ENCODE measurements around the gene CHST11. TPM values are rescaled to one million over a fixed set of nuclear protein-coding genes. Genes with fewer than 3 reads are reported as not detected.

CHST11 gene
- total RNA-seq, 1 experiment from 2014 or later = 6.7 TPM

DNA sequence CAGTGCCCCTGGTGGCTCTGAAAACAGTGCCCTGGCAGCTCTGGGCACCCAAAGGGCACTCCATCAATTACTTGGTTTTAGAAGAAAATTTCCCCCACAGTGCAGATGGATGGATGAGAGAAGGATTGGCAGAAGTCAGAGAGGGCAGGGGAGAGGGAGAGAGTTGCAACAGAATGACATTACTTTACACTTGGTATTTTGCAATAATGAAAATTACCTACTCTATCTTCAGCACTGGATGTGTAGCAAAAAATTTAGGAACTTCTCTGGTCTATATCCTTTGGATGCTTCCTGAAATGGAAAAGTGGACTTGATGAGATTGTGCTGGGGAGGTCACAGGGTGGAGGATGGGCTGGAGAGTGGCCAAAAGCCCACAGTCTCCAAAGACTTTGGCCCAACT, 193.2 kb downstream of the CHST11 start:
- Histone ChIP-seq H3K23me2 (ENCODE audit: insufficient read length, low read depth, low read length, poor library complexity, severe bottlenecking) (no peaks in the 10 kb centered on the region), H3K14ac (ENCODE audit: insufficient read depth, low read length) (no peak overlapping the region), H2BK120ac (ENCODE audit: low read depth, low read length, poor library complexity, severe bottlenecking) (no peak overlapping the region), H3K18ac (ENCODE audit: insufficient read length, low read depth, low read length) (no peak overlapping the region), H4K5ac (ENCODE audit: insufficient read length, low read depth, low read length) (no peak overlapping the region), H3K4me1 (ENCODE audit: insufficient read depth, low read length) (peaks cover 3% of the 10 kb centered on the region; the same call in 1 of the 2 replicates), H3K23ac (ENCODE audit: insufficient read length, low read depth, low read length) (no peak overlapping the region), H2BK5ac (ENCODE audit: insufficient read length, low read length) (no peak overlapping the region), H4K8ac (replicated peaks; ENCODE audit: insufficient read length, low read depth, low read length) (no peak overlapping the region), H2AFZ (ENCODE audit: low read length) (no peak overlapping the region), H3K9me3 (ENCODE audit: control insufficient read depth, low read depth, low read length) (no peaks in the 10 kb centered on the region), H2BK20ac (ENCODE audit: low read depth, low read length, poor library complexity, severe bottlenecking) (no peak overlapping the region), H3K27me3 (ENCODE audit: insufficient read depth, low read length) (no peaks in the 10 kb centered on the region), H2AK5ac (ENCODE audit: insufficient read length, low read length) (no peak overlapping the region), H3K27ac (ENCODE audit: insufficient read length, low read depth, low read length) (no peak overlapping the region), H3K4me2 (ENCODE audit: insufficient read depth, insufficient read length, low read length) (no peak overlapping the region), H3T11ph (ENCODE audit: low read length) (no peak overlapping the region), H2BK12ac (ENCODE audit: insufficient read length, low read depth, low read length) (no peak overlapping the region), H3K79me1 (ENCODE audit: insufficient read depth, low read depth, low read length, poor library complexity, severe bottlenecking) (no peaks in the 10 kb centered on the region), H3K79me2 (ENCODE audit: insufficient read depth, low read length) (no peaks in the 10 kb centered on the region), H4K91ac (ENCODE audit: insufficient read length, low read depth, low read length) (no peak overlapping the region), H4K20me1 (ENCODE audit: control insufficient read depth, insufficient read depth, insufficient read length) (no peaks in the 10 kb centered on the region), H3K9ac (ENCODE audit: extremely low read depth, insufficient read length, low read length) (no peak overlapping the region), H3K4ac (ENCODE audit: low read depth, low read length) (no peak overlapping the region), H2BK15ac (ENCODE audit: low read depth, low read length) (no peak overlapping the region), H3K56ac (ENCODE audit: insufficient read length, low read depth, low read length) (no peak overlapping the region)
- H3K4me1 Mint-ChIP-seq = peaks cover 27 to 40% of the 10 kb centered on the region in 2 experiments
- H3K27ac Mint-ChIP-seq = no peak overlapping the region; a peak in 1 of 7 replicates
- H3K9me3 Mint-ChIP-seq = no peaks in the 10 kb centered on the region; a peak in 2 of 5 replicates
- DNase-seq = no peak
- no peaks in the 10 kb centered on the region; a peak in 3 of 7 replicates for H3K36me3 Mint-ChIP-seq (ENCODE audit: insufficient read depth in 1 of 3, low read depth in 3 of 3)
- H3K27me3 Mint-ChIP-seq (ENCODE audit: low read depth) = no peaks in the 10 kb centered on the region
- TF ChIP-seq, protein P1, sequence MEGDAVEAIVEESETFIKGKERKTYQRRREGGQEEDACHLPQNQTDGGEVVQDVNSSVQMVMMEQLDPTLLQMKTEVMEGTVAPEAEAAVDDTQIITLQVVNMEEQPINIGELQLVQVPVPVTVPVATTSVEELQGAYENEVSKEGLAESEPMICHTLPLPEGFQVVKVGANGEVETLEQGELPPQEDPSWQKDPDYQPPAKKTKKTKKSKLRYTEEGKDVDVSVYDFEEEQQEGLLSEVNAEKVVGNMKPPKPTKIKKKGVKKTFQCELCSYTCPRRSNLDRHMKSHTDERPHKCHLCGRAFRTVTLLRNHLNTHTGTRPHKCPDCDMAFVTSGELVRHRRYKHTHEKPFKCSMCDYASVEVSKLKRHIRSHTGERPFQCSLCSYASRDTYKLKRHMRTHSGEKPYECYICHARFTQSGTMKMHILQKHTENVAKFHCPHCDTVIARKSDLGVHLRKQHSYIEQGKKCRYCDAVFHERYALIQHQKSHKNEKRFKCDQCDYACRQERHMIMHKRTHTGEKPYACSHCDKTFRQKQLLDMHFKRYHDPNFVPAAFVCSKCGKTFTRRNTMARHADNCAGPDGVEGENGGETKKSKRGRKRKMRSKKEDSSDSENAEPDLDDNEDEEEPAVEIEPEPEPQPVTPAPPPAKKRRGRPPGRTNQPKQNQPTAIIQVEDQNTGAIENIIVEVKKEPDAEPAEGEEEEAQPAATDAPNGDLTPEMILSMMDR (conservative IDR thresholded peaks at IDR 0.05) = no peak
- H3K4me3 Mint-ChIP-seq = no peak overlapping the region
